ENCODE data around the gene NR1H3.

Gene NR1H3

GRCh38 chr11:47248664-47249377 is 9.0 kb upstream of the NR1H3 start, which contains the start of gene ACP2:
ACP2 (minus strand) TSS chr11:47248814; CDS start chr11:47248789, 25 bp downstream.
- POLR2A ChIA-PET (ENCODE audit: low non-redundant PET) = interaction anchor here (0.5 to 0.9 kb wide), 2 partner anchors 9 to 15 kb away, joined by 3 to 4 read pairs; partner anchors contain the start of gene NR1H3
- peak; percentile 39 for TF ChIP-seq CTCF (conservative IDR thresholded peaks at IDR 0.05; ENCODE audit: low read depth)
- CTCF ChIA-PET = interaction anchor here (0.7 to 2.5 kb wide), 5 partner anchors 9 to 31 kb away, joined by 3 to 9 read pairs (median 6); partner anchors contain the start of gene NR1H3
- peak within 1 kb of the TSS; percentile 80 for H3K27ac ChIP-seq
- peak; percentile 83 for DNase-seq (ENCODE audit: low spot score)

GRCh38 chr11:47249378-47249715 is 8.4 kb upstream of the NR1H3 start:
- CTCF ChIA-PET = interaction anchor here (1.0 to 2.5 kb wide), 2 partner anchors 10 to 12 kb away, joined by 3 to 7 read pairs; no protein-coding TSS in a partner anchor
- POLR2A ChIA-PET (ENCODE audit: low non-redundant PET) = interaction anchor here (0.9 kb wide), 1 partner anchor 15 kb away, joined by 4 read pairs; no protein-coding TSS in a partner anchor
- no peak for TF ChIP-seq CTCF (conservative IDR thresholded peaks at IDR 0.05; ENCODE audit: low read depth)
- DNase-seq (ENCODE audit: low spot score) = no peak
- peak overlapping the region; percentile 80 for H3K27ac ChIP-seq

- ChIA-PET CTCF (no interaction called here), POLR2A (ENCODE audit: low non-redundant PET) (interaction anchor here (0.6 to 1.3 kb wide), 2 partner anchors 10 to 109 kb away, joined by 4 to 12 read pairs; no protein-coding TSS in a partner anchor)
- DNase-seq (ENCODE audit: low spot score) = no peak
- H3K27ac ChIP-seq = no peak overlapping the region
- no peak for TF ChIP-seq CTCF (conservative IDR thresholded peaks at IDR 0.05; ENCODE audit: low read depth)
Observed at GRCh38 chr11:47251751-47252150, 6.0 kb upstream of the NR1H3 start.

- TF ChIP-seq CTCF (conservative IDR thresholded peaks at IDR 0.05; ENCODE audit: low read depth) = no peak
- POLR2A ChIA-PET (ENCODE audit: low non-redundant PET) = no interaction called here
- peak overlapping the region; percentile 51 for H3K27ac ChIP-seq
Observed at GRCh38 chr11:47253660-47254059, 4.1 kb upstream of the NR1H3 start.

GRCh38 chr11:47254386-47254785 is 3.4 kb upstream of the NR1H3 start:
- DNase-seq (ENCODE audit: low spot score) = no peak
- H3K27ac ChIP-seq = peak overlapping the region; percentile 51
- TF ChIP-seq CTCF (conservative IDR thresholded peaks at IDR 0.05; ENCODE audit: low read depth) = no peak
- ChIA-PET POLR2A (ENCODE audit: low non-redundant PET) (no interaction called here), CTCF (no interaction called here)

More at GRCh38 chr11:47253660-47254059, 4.1 kb upstream of the NR1H3 start:
- no peak for DNase-seq (ENCODE audit: low spot score)
- CTCF ChIA-PET = no interaction called here

GRCh38 chr11:47256374-47256773 is 1.4 kb upstream of the NR1H3 start:
- no peak for DNase-seq (ENCODE audit: low spot score)
- TF ChIP-seq CTCF (conservative IDR thresholded peaks at IDR 0.05; ENCODE audit: low read depth) = no peak
- H3K27ac ChIP-seq = no peak overlapping the region; the same call in 1 of the 2 replicates
- ChIA-PET POLR2A (ENCODE audit: low non-redundant PET) (interaction anchor here (0.7 kb wide), 1 partner anchor 14 kb away, joined by 4 read pairs; no protein-coding TSS in a partner anchor), CTCF (no interaction called here)
